ENCODE measurements around the gene HTN1. TPM values are rescaled to one million over a fixed set of nuclear protein-coding genes. Genes with fewer than 3 reads are reported as not detected.
A peak's percentile ranks its signal among the peaks of the same experiment; 100 is the strongest.
"Not testable (repeated sequence)": the region's sequence is repeated elsewhere in the genome, so short reads cannot be mapped to it uniquely, and the experiment has no call there.

Gene HTN1
- total and polyA plus RNA-seq, 4 donors, result not detected

DNA sequence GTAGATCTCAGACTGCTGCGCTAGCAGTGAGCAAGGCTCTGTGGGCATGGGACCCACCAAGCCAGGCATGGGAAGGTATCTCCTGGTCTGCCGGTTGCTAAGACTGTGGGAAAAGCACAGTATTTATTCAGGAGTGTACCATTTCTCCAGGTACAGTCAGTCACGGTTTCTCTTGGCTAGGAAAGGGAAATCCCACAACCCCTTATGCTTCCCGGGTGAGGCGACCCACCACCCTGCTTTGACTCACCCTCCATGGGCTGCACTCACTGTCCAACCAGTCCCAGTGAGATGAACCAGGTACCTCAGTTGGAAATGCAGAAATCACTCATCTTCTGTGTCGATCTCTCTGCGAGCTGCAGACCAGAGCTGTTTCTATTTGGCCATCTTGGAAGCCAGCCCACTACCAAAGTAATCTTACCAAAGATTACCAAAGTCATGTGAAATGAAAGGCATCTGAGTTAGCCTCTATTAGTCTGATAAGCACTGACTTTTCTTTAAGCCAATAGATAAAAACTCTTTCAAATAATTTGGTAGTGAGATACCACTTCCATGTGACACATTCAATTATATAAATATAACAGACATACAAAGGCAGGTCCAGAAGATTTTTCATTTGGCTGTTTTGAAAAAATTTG, 8.5 kb upstream of the HTN1 start:
- Histone ChIP-seq H3K4me1 (ENCODE audit: control insufficient read depth in 5 of 5, insufficient read depth in 5 of 5, low read length in 5 of 5) (no peaks in the 10 kb centered on the region), H3K9ac (ENCODE audit: insufficient read depth in 1 of 2, low read length in 2 of 2) (no peak overlapping the region), H3K27me3 (ENCODE audit: control insufficient read depth in 3 of 3, insufficient read depth in 3 of 3, low read length in 2 of 3) (no peaks in the 10 kb centered on the region), H3K4me3 (no peak overlapping the region), H3K27ac (ENCODE audit: low read depth in 1 of 2, low read length in 1 of 2) (no peak overlapping the region), H3K36me3 (ENCODE audit: control insufficient read depth in 4 of 4, insufficient read depth in 4 of 4, low read length in 4 of 4) (no peaks in the 10 kb centered on the region), H3K9me3 (ENCODE audit: control insufficient read depth in 4 of 4, insufficient read depth in 3 of 4, low read length in 3 of 4) (peaks cover 0 to 8% (median 1%) of the 10 kb centered on the region in 4 donors)
- TF ChIP-seq, protein P1, sequence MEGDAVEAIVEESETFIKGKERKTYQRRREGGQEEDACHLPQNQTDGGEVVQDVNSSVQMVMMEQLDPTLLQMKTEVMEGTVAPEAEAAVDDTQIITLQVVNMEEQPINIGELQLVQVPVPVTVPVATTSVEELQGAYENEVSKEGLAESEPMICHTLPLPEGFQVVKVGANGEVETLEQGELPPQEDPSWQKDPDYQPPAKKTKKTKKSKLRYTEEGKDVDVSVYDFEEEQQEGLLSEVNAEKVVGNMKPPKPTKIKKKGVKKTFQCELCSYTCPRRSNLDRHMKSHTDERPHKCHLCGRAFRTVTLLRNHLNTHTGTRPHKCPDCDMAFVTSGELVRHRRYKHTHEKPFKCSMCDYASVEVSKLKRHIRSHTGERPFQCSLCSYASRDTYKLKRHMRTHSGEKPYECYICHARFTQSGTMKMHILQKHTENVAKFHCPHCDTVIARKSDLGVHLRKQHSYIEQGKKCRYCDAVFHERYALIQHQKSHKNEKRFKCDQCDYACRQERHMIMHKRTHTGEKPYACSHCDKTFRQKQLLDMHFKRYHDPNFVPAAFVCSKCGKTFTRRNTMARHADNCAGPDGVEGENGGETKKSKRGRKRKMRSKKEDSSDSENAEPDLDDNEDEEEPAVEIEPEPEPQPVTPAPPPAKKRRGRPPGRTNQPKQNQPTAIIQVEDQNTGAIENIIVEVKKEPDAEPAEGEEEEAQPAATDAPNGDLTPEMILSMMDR (IDR thresholded peaks at IDR 0.05; ENCODE audit: control extremely low read depth, extremely low read depth), result no peak
- DNase-seq (no peak), ATAC-seq (ENCODE audit: insufficient read depth, low FRiP score) (no peak)
- 79 to 91% methylated on average over 7 of the region's 7 CpGs for WGBS, 2 donors

DNA sequence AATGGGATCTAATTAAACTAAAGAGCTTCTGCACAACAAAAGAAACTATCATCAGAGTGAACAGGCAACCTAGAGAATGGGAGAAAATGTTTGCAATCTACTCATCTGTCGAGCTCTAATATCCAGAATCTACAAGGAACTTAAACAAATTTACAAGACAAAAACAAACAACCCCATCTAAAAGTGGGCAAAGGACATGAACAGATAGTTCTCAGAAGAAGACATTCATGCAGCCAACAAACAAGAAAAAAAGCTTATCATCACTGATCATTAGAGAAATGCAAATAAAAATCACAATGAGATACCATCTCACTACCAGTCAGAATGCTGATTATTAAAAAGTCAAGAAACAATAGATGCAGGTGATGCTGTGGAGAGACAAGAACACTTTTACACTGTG, 6.3 kb downstream of the HTN1 start:
- H3K27me3 ChIP-seq (ENCODE audit: control insufficient read depth in 3 of 3, insufficient read depth in 3 of 3, low read length in 2 of 3); H3K36me3 ChIP-seq (ENCODE audit: control insufficient read depth in 4 of 4, insufficient read depth in 4 of 4, low read length in 4 of 4); H3K4me3 ChIP-seq; ATAC-seq (ENCODE audit: insufficient read depth, low FRiP score); DNase-seq; H3K27ac ChIP-seq (ENCODE audit: low read depth in 1 of 2, low read length in 1 of 2); H3K4me1 ChIP-seq (ENCODE audit: control insufficient read depth in 5 of 5, insufficient read depth in 5 of 5, low read length in 5 of 5); H3K9ac ChIP-seq (ENCODE audit: insufficient read depth in 1 of 2, low read length in 2 of 2); H3K9me3 ChIP-seq (ENCODE audit: control insufficient read depth in 4 of 4, insufficient read depth in 3 of 4, low read length in 3 of 4): not testable (repeated sequence)
- WGBS, 2 donors, result 73 to 79% methylated on average over 1 of the region's 1 CpG

DNA sequence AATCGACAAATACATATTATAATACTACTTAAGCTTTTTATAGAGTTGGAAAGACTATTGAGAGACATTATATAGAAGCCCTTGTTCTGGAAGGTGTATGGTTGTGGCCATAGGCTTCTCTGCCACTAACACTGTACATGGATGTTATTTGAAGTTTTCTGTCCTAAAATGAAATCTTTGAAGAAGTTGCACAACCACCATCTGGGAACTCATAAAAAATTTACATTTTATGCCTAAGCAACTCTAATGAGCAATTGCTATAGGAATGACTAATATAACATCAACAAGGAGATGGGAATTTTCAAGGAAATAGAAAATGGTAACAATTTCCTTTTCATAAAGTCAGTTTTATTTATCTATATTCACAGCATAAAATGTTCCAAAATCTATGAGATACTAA, 7.4 kb downstream of the HTN1 start:
- peaks cover 0 to 2% (median 1%) of the 10 kb centered on the region in 4 donors for H3K9me3 ChIP-seq (ENCODE audit: control insufficient read depth in 4 of 4, insufficient read depth in 3 of 4, low read length in 3 of 4)
- TF ChIP-seq, protein P1 (IDR thresholded peaks at IDR 0.05; ENCODE audit: control extremely low read depth, extremely low read depth), result no peak
- WGBS, 2 donors, result 69 to 88% methylated on average over 1 of the region's 1 CpG

DNA sequence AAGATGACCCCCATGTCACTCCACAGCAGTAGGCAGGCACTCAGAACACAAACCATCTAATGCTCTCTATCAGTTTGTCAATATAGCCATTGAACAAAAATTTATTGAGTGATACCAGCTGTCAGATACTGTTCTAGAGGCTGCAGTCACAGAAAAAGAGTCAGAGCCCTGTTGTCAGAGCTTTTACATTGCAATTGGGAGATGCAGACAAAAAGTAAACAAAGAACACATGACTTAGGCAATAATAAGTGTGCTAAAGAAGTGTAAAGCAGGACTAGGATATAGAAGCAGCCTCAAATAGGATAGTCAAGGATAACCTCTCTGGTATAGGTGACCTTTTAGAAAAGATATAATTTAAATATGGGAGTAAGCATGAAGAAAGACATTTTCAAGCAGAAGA, 8.9 kb downstream of the HTN1 start:
- DNase-seq, result peak in 2 of 3 donors; percentile 15 to 18
- no peaks in the 10 kb centered on the region for H3K36me3 ChIP-seq (ENCODE audit: control insufficient read depth in 4 of 4, insufficient read depth in 4 of 4, low read length in 4 of 4)
- TF ChIP-seq, protein P1 (IDR thresholded peaks at IDR 0.05; ENCODE audit: control extremely low read depth, extremely low read depth), result no peak
- H3K9ac ChIP-seq (ENCODE audit: insufficient read depth in 1 of 2, low read length in 2 of 2), result no peak overlapping the region
- peaks cover 0 to 2% (median 1%) of the 10 kb centered on the region in 4 donors for H3K9me3 ChIP-seq (ENCODE audit: control insufficient read depth in 4 of 4, insufficient read depth in 3 of 4, low read length in 3 of 4)
- H3K4me3 ChIP-seq, result no peak overlapping the region
- no peak for ATAC-seq (ENCODE audit: insufficient read depth, low FRiP score)
- no peak overlapping the region for H3K27ac ChIP-seq (ENCODE audit: low read depth in 1 of 2, low read length in 1 of 2)
- H3K27me3 ChIP-seq (ENCODE audit: control insufficient read depth in 3 of 3, insufficient read depth in 3 of 3, low read length in 2 of 3), result no peaks in the 10 kb centered on the region
- H3K4me1 ChIP-seq (ENCODE audit: control insufficient read depth in 5 of 5, insufficient read depth in 5 of 5, low read length in 5 of 5), result peaks cover 0 to 5% (median 0%) of the 10 kb centered on the region in 5 donors

More for the DNA sequence above, 7.4 kb downstream of the HTN1 start:
- H3K27ac ChIP-seq (ENCODE audit: low read depth in 1 of 2, low read length in 1 of 2), result no peak overlapping the region
- ATAC-seq (ENCODE audit: insufficient read depth, low FRiP score) (no peak), DNase-seq (peak in 1 of 3 donors; percentile 10)
- no peak overlapping the region for H3K4me3 ChIP-seq
- no peaks in the 10 kb centered on the region for H3K36me3 ChIP-seq (ENCODE audit: control insufficient read depth in 4 of 4, insufficient read depth in 4 of 4, low read length in 4 of 4)
- no peak overlapping the region for H3K9ac ChIP-seq (ENCODE audit: insufficient read depth in 1 of 2, low read length in 2 of 2)
- H3K4me1 ChIP-seq (ENCODE audit: control insufficient read depth in 5 of 5, insufficient read depth in 5 of 5, low read length in 5 of 5), result peaks cover 0 to 5% (median 0%) of the 10 kb centered on the region in 5 donors
- H3K27me3 ChIP-seq (ENCODE audit: control insufficient read depth in 3 of 3, insufficient read depth in 3 of 3, low read length in 2 of 3), result no peaks in the 10 kb centered on the region
